Chondrocyte (in vitro differentiated cells): ENCODE measurements around the gene FARP1. TPM values are rescaled to one million over a fixed set of nuclear protein-coding genes. Genes with fewer than 3 reads are reported as not detected.

Experiments used
- DNase-seq: peaks from one replicate; pipeline ENCODE4 v3.0.0; 2021; ENCODE audit warnings: mixed read lengths, low spot score
- H3K27ac Mint-ChIP-seq: one replicate; pipeline ENCODE4 v1.8.0; 2021; ENCODE audit warnings: mild to moderate bottlenecking, moderate library complexity, mixed read lengths; ENCODE audit not compliant: unreplicated experiment
- H3K27me3 Mint-ChIP-seq: 2 replicates; pipeline ENCODE4 v1.8.0; 2021; ENCODE audit warnings: low read depth, mixed read lengths
- H3K36me3 Mint-ChIP-seq: 2 replicates; pipeline ENCODE4 v1.8.0; 2021; ENCODE audit warnings: low read depth, mixed read lengths
- H3K4me1 Mint-ChIP-seq: 2 replicates; pipeline ENCODE4 v1.8.0; 2021; ENCODE audit warnings: low read depth, mild to moderate bottlenecking, mixed read lengths
- H3K4me3 Mint-ChIP-seq: one replicate; pipeline ENCODE4 v1.8.0; 2021; ENCODE audit warnings: mild to moderate bottlenecking, moderate library complexity, mixed read lengths; ENCODE audit not compliant: unreplicated experiment
- H3K9me3 Mint-ChIP-seq: 2 replicates; pipeline ENCODE4 v1.8.0; 2021; ENCODE audit warnings: low read depth, mixed read lengths
- CTCF ChIP-seq: fragments of 200-600 bp; sonication (generic); IDR thresholded peaks from 2 replicates; pipeline ENCODE4 v1.5.0; 2021; ENCODE audit warnings: antibody characterized with exemption, mild to moderate bottlenecking, moderate library complexity
- total RNA-seq: library from RNA; stranded (reverse); gene quantifications from 3 replicates; pipeline ENCODE4 v1.2.1, GENCODE V29; 2021

Gene FARP1
- total RNA-seq, 1 donor from 2014 or later = 331 TPM

DNA sequence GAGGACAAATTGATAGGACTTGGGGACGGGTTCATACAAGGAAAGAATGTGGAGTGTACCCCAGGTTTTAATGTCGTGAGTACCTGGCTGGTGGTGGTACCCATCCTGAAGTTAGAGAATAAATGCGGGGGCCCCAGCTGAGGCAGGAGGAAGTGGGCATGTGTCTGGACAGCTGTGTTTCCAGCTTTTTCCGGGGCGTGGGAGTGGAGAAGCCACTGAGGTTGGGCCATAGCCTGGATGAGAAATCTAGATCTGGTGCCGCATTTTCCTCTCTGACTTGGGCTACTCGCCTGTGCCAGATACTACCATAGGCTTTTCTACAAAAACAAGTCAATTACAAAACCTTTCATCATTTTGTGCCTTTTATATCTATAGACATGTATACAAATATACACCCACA lies 286.6 kb downstream of the FARP1 start:
- Mint-ChIP-seq H3K9me3 (no peaks in the 10 kb centered on the region), H3K4me1 (peaks cover 15% of the 10 kb centered on the region), H3K36me3 (peaks cover 38% of the 10 kb centered on the region), H3K27ac (peak overlapping the region; percentile 34), H3K27me3 (no peaks in the 10 kb centered on the region), H3K4me3 (no peak overlapping the region)
- DNase-seq = no peak
- no peak for TF ChIP-seq CTCF

GRCh38 chr13:98429977-98430736 lies 287.3 kb downstream of the FARP1 start:
- H3K4me1 Mint-ChIP-seq = peaks cover 15% of the 10 kb centered on the region
- H3K36me3 Mint-ChIP-seq = peaks cover 33% of the 10 kb centered on the region
- no peak overlapping the region for H3K4me3 Mint-ChIP-seq
- DNase-seq = no peak
- no peaks in the 10 kb centered on the region for H3K27me3 Mint-ChIP-seq
- no peaks in the 10 kb centered on the region for H3K9me3 Mint-ChIP-seq
- peak overlapping the region; percentile 84 for H3K27ac Mint-ChIP-seq
- no peak for TF ChIP-seq CTCF

GRCh38 chr13:98432638-98433037 lies 289.7 kb downstream of the FARP1 start:
- Mint-ChIP-seq H3K36me3 (peaks cover 29% of the 10 kb centered on the region), H3K9me3 (no peaks in the 10 kb centered on the region), H3K4me3 (no peak overlapping the region), H3K27ac (peak overlapping the region; percentile 10), H3K4me1 (peaks cover 14% of the 10 kb centered on the region), H3K27me3 (no peaks in the 10 kb centered on the region)
- DNase-seq = no peak
- TF ChIP-seq CTCF = no peak

DNA sequence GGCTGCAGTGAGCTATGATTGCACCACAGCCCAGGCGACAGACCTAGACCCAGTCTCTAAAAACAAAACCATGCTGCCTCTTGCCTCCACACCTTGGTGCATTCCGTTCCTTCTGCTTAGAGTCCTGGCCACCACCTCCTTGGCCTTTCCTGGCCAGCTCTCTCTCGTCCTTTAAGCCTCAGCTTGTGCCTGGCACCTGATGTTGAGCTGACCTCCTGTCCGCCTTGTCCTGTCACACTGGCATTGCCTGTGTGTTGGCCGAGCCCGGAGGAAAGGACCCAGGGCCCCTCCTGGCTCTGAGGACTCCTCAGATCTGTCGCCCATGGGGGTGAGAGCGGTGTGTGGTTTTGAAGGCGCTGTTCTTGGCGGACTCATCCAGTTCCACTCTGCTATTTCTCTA lies 290.8 kb downstream of the FARP1 start:
- no peak for DNase-seq
- H3K9me3 Mint-ChIP-seq = no peaks in the 10 kb centered on the region

GRCh38 chr13:98434060-98434459 lies 291.2 kb downstream of the FARP1 start:
- no peaks in the 10 kb centered on the region for H3K27me3 Mint-ChIP-seq
- peaks cover 29% of the 10 kb centered on the region for H3K36me3 Mint-ChIP-seq
- no peak for TF ChIP-seq CTCF
- no peak overlapping the region for H3K27ac Mint-ChIP-seq
- H3K9me3 Mint-ChIP-seq = no peaks in the 10 kb centered on the region
- H3K4me3 Mint-ChIP-seq = no peak overlapping the region
- no peak for DNase-seq
- H3K4me1 Mint-ChIP-seq = peaks cover 7% of the 10 kb centered on the region

More for the DNA sequence above, 290.8 kb downstream of the FARP1 start:
- no peak for TF ChIP-seq CTCF
- peaks cover 26% of the 10 kb centered on the region for H3K36me3 Mint-ChIP-seq
- no peaks in the 10 kb centered on the region for H3K27me3 Mint-ChIP-seq
- no peak overlapping the region for H3K4me3 Mint-ChIP-seq
- peak overlapping the region; percentile 65 for H3K27ac Mint-ChIP-seq
- H3K4me1 Mint-ChIP-seq = peaks cover 7% of the 10 kb centered on the region
